Nephron progenitor cell (in vitro differentiated cells): ENCODE data around the gene PDE6H.

Experiments used
- DNase-seq: peaks from one replicate; pipeline ENCODE4 v3.0.0; 2021
- H3K27ac Mint-ChIP-seq: 2 replicates; pipeline ENCODE4 v1.8.0; 2021; ENCODE audit warnings: mild to moderate bottlenecking, moderate library complexity, mixed read lengths
- H3K27me3 Mint-ChIP-seq: 2 replicates; pipeline ENCODE4 v1.8.0; 2021; ENCODE audit warnings: mild to moderate bottlenecking, low read depth, mixed read lengths; ENCODE audit not compliant: poor library complexity
- H3K36me3 Mint-ChIP-seq: 2 replicates; pipeline ENCODE4 v1.8.0; 2021; ENCODE audit warnings: low read depth, mixed read lengths
- H3K4me1 Mint-ChIP-seq: 2 replicates; pipeline ENCODE4 v1.8.0; 2021; ENCODE audit warnings: mixed read lengths
- H3K4me3 Mint-ChIP-seq: 2 replicates; pipeline ENCODE4 v1.8.0; 2021; ENCODE audit warnings: mild to moderate bottlenecking, moderate library complexity, mixed read lengths
- H3K9me3 Mint-ChIP-seq: 2 replicates; pipeline ENCODE4 v1.8.0; 2021; ENCODE audit warnings: mild to moderate bottlenecking, moderate library complexity, mixed read lengths
- TF ChIP-seq, protein P1 (sequence below): fragments of 200-600 bp; sonication (generic); IDR thresholded peaks from 2 replicates; pipeline ENCODE4 v1.5.0; 2021; ENCODE audit warnings: antibody characterized with exemption

PDE6H gene

DNA sequence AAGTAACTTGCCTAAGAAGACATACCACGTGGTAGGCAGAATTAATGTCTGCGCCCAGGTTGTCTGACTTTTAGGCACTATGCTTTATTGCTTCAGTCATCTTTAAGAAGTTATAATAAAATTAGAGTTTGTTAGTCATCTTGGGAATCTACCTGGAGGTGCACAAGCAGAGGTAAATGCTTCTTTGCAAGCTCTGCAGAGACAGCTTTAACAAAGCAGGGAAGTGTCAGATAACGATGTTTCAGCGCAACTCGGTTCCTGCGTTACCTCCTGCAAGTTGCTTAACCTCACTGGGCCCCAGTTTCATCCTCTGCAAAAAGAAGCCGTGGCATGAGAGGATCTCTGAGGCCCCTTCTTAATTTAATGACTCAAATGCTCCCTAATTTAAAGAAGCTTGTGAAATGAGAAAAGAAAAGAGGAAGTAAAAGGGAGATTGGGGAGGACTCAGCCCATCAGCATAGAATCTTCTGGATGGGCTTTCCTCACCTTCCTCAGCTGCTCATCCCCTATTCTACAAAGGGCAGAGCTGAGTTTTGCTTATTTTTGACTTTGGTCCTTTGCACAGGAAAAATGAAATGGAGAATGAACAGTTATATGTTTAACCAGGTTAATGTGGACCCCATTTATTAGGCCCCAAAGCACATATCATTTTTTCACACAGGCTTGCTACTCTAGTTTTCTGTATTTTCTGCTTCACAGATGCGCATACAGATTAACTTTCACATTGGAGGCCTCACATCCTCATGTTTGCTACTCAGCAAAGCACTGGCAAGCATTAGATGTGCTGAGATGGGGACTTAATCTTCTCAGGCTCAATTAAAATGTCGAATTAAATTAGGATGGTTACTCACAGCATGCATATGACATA is 16.6 kb upstream of the PDE6H start:
- DNase-seq = no peak
- H3K27ac Mint-ChIP-seq = no peak overlapping the region
- TF ChIP-seq, protein P1, sequence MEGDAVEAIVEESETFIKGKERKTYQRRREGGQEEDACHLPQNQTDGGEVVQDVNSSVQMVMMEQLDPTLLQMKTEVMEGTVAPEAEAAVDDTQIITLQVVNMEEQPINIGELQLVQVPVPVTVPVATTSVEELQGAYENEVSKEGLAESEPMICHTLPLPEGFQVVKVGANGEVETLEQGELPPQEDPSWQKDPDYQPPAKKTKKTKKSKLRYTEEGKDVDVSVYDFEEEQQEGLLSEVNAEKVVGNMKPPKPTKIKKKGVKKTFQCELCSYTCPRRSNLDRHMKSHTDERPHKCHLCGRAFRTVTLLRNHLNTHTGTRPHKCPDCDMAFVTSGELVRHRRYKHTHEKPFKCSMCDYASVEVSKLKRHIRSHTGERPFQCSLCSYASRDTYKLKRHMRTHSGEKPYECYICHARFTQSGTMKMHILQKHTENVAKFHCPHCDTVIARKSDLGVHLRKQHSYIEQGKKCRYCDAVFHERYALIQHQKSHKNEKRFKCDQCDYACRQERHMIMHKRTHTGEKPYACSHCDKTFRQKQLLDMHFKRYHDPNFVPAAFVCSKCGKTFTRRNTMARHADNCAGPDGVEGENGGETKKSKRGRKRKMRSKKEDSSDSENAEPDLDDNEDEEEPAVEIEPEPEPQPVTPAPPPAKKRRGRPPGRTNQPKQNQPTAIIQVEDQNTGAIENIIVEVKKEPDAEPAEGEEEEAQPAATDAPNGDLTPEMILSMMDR = no peak
- peaks cover 8% of the 10 kb centered on the region for H3K4me1 Mint-ChIP-seq
- H3K36me3 Mint-ChIP-seq = no peaks in the 10 kb centered on the region
- H3K27me3 Mint-ChIP-seq = peaks cover 11% of the 10 kb centered on the region
- no peaks in the 10 kb centered on the region for H3K9me3 Mint-ChIP-seq
- H3K4me3 Mint-ChIP-seq = no peak overlapping the region

DNA sequence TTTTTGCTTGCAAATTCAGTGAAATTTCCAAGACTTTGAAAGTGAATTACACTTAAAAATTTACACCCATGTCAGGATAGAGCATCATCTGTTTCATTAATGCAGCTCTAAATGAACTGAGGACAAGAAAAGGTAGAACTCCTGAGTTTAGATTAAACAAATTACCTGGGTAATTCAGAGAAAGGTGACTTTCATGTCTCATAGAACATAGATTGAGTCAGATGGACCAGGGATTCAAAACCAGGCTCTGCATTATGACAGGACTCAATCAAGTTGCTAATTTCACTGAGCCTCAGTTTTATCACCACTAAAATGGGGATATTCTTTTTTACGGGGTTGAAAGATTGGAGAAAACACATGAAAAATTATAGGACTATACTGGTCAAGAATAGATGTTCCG is 15.9 kb upstream of the PDE6H start:
- H3K4me1 Mint-ChIP-seq = peaks cover 8% of the 10 kb centered on the region
- DNase-seq = no peak

DNA sequence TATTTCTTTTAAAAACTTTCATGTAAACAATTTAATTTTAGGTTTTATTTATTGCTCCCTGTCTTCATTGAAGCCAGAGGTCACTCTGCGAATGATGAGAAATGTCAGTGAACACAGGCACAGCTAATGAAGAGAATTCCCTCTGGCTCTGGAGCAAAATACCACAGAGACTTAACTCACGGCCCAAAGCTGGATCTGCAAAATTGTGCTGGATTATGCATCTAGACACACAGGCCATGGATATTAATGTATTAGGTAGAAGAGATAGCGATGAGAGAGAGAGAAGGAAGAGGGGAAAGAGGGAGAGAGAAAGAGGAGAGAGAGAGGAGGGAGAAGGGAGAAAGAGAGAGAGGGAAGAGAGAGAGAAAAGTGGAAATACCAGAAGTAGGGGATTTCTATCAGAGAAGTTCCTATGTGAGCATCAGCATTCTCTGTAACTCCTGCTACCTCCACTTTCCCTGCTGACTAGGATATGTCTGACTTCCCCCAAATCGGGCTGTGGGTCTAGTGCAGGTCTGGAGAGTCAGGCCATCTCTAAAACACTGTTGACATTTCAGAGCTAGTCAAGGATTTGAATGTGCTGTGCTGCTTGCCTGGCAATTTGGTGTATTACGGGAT is 15.2 kb upstream of the PDE6H start:
- TF ChIP-seq, protein P1 = no peak
- Mint-ChIP-seq H3K4me1 (peaks cover 5% of the 10 kb centered on the region), H3K4me3 (no peak overlapping the region), H3K27me3 (peaks cover 13% of the 10 kb centered on the region), H3K36me3 (no peaks in the 10 kb centered on the region), H3K27ac (no peak overlapping the region), H3K9me3 (no peaks in the 10 kb centered on the region)
- no peak for DNase-seq

More for the DNA sequence above, 15.9 kb upstream of the PDE6H start:
- Mint-ChIP-seq H3K27ac (no peak overlapping the region), H3K9me3 (no peaks in the 10 kb centered on the region), H3K4me3 (no peak overlapping the region), H3K27me3 (peaks cover 13% of the 10 kb centered on the region), H3K36me3 (no peaks in the 10 kb centered on the region)
- TF ChIP-seq, protein P1 = no peak

DNA sequence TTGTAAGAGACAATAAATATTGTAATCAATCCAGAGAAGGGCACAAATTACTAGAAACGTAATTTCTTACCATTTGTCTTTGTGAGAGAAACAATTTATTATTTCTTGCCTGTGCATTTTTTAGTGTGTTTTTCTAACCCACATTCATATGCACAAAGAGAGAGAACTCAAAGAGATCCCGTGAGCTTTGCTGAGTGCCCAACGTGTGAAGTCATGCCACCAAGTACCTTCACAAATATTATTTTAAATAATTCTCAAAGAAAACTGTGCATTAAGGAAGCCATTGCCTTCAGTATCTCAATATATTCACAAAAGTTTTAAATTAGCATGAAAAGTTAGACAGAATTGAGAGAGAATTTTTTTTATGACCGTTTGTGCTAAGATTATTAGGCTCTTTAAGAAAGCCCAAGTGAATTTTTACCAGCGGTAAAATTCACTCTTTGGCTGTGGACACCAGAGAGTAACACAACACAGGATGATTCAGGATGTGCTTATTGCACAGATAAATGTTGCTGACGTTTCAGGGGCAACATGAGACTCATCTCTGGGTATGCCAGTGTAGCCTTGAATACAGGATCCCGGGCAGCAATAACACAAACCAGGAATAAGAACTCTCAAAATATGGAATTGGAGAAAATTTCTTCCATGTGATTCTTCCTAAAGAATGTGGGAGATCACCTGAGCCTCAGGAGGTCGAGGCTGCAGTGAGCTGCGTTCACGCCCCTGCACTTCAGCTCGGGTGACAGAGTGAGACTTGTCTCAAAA is 14.3 kb upstream of the PDE6H start:
- H3K9me3 Mint-ChIP-seq = no peaks in the 10 kb centered on the region
- H3K27ac Mint-ChIP-seq = no peak overlapping the region
- no peak for DNase-seq

DNA sequence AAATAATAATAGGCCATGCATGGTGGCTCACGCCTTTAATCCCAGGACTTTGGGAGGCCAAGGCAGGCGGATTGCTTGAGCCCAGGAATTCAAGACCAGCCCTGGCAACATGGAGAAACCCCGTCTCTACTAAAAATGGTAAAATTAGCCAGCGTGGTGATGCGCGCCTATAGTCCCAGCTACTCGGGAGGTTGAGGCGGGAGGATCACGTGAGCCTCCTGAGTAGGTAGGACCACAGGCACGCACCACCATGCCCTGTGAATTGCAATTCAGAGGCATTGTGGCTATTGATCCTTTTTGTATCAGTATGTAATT is 13.8 kb upstream of the PDE6H start:
- Mint-ChIP-seq H3K27ac (no peak overlapping the region), H3K27me3 (peaks cover 13% of the 10 kb centered on the region), H3K4me3 (no peak overlapping the region), H3K4me1 (peaks cover 5% of the 10 kb centered on the region), H3K9me3 (no peaks in the 10 kb centered on the region), H3K36me3 (no peaks in the 10 kb centered on the region)
- TF ChIP-seq, protein P1 = no peak
- DNase-seq = no peak

More for the DNA sequence above, 14.3 kb upstream of the PDE6H start:
- TF ChIP-seq, protein P1 = no peak
- peaks cover 13% of the 10 kb centered on the region for H3K27me3 Mint-ChIP-seq
- no peak overlapping the region for H3K4me3 Mint-ChIP-seq
- H3K36me3 Mint-ChIP-seq = no peaks in the 10 kb centered on the region
- peaks cover 5% of the 10 kb centered on the region for H3K4me1 Mint-ChIP-seq
